Subcutaneous adipose tissue (tissue), 4 donors: ENCODE results near the gene PRPF38A. TPM values are rescaled to one million over a fixed set of nuclear protein-coding genes. Genes with fewer than 3 reads are reported as not detected.

Experiments used
- total RNA-seq, 4 donors: library from RNA; depleted of rRNA; stranded (reverse); fragments of >200 nt; gene quantifications; one replicate each; pipeline ENCODE4 v1.1.0, GENCODE V29; 2016
- TF ChIP-seq, protein P1 (sequence below): fragments of 450-650 bp; IDR thresholded peaks from one replicate; pipeline ENCODE4 v1.5.1; 2016; ENCODE audit warnings: low read depth, mild to moderate bottlenecking, control low read depth, antibody characterized with exemption, moderate library complexity

Gene PRPF38A
- total RNA-seq, 4 donors from 2014 or later, result 9.2 to 14.5 (median 9.6) TPM

GRCh38 chr1:52359676-52360594 is 44.5 kb upstream of the PRPF38A start:
- TF ChIP-seq, protein P1, sequence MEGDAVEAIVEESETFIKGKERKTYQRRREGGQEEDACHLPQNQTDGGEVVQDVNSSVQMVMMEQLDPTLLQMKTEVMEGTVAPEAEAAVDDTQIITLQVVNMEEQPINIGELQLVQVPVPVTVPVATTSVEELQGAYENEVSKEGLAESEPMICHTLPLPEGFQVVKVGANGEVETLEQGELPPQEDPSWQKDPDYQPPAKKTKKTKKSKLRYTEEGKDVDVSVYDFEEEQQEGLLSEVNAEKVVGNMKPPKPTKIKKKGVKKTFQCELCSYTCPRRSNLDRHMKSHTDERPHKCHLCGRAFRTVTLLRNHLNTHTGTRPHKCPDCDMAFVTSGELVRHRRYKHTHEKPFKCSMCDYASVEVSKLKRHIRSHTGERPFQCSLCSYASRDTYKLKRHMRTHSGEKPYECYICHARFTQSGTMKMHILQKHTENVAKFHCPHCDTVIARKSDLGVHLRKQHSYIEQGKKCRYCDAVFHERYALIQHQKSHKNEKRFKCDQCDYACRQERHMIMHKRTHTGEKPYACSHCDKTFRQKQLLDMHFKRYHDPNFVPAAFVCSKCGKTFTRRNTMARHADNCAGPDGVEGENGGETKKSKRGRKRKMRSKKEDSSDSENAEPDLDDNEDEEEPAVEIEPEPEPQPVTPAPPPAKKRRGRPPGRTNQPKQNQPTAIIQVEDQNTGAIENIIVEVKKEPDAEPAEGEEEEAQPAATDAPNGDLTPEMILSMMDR, result no peak

GRCh38 chr1:52360595-52360968 is 43.8 kb upstream of the PRPF38A start:
- TF ChIP-seq, protein P1, result no peak

GRCh38 chr1:52364235-52364839 is 40.1 kb upstream of the PRPF38A start:
- TF ChIP-seq, protein P1, result no peak

DNA sequence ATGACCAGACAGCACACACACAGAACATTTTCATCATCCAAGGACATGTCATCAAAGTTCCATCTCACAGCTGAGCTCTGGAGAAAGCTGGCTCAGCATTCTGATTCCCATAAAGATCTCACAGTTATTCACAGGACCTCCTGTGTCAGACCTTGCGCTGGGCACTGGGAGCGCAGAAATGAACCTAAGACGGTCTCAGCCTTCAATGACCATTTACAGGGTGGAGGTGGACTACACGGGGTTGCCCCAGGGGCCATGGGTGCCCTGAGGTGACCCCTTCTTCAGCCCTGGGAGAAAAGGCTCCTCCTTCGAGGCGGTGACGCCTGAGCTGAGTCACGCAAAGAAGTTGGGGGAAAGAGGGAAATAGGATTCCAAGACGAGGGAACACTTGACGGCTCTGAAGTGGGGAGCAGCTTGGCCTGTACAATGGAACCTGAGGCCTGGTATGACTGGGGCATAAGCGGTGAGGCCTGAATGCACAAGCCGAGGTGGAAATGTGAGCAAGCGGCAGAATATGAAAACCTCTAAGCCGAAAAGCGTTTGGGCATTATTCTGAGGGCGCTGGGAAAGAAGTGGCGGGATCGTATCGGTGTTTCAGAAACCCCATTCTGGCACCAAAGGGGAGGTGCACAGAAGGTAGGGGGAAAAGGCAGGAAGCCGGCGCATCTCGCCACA is 39.2 kb upstream of the PRPF38A start:
- TF ChIP-seq, protein P1, result no peak

- TF ChIP-seq, protein P1, result no peak
Observed at GRCh38 chr1:52365746-52366516, 38.5 kb upstream of the PRPF38A start, which contains the start of gene CC2D1B. Gene CC2D1B (minus strand): TSS chr1:52366205. CDS start chr1:52364620, 1,585 bp downstream.

- TF ChIP-seq, protein P1, result no peak
Observed at GRCh38 chr1:52366517-52366827, 37.9 kb upstream of the PRPF38A start.

DNA sequence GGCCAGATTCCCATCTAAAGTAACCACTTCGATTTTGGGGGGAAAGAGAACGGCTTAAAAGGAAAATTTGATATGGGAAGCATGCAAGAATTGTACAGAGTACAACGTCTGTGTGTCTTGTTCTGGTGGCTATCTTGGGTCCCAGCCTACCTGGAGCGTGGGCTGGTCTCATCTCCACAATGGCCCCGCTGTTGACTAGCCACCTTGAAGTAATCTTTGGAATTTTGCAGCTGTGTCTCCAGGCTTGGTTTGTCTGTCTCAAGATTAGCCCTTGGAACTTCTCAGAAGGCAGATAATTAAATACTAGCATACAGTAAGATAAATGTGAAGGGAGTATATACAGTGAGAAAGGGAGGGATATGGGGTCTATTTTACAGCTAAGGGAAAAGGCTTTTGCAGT is 37.1 kb upstream of the PRPF38A start:
- TF ChIP-seq, protein P1, result no peak
